ENCODE measurements around the gene CIAPIN1.

DNA sequence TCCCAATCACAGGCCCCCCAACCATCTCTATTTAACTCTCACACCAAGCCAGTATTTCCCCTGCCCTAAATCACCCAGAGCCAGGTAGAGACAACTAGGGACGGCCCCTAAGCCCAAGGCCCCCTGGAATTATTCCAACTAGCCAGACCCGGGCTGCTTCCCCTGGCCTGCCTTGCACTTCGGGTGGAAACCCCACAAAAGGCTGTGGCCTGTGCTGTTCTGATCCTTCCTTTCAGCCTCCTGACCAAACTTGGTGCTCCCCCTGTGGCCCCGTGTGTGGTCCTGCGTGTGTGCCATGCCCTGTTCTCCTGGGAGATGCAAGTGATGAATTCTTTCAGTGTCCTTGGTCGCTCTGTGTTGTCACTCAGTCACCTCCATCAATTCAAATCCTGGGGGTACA is 27.7 kb downstream of the CIAPIN1 start:
- TF ChIP-seq, protein P1, sequence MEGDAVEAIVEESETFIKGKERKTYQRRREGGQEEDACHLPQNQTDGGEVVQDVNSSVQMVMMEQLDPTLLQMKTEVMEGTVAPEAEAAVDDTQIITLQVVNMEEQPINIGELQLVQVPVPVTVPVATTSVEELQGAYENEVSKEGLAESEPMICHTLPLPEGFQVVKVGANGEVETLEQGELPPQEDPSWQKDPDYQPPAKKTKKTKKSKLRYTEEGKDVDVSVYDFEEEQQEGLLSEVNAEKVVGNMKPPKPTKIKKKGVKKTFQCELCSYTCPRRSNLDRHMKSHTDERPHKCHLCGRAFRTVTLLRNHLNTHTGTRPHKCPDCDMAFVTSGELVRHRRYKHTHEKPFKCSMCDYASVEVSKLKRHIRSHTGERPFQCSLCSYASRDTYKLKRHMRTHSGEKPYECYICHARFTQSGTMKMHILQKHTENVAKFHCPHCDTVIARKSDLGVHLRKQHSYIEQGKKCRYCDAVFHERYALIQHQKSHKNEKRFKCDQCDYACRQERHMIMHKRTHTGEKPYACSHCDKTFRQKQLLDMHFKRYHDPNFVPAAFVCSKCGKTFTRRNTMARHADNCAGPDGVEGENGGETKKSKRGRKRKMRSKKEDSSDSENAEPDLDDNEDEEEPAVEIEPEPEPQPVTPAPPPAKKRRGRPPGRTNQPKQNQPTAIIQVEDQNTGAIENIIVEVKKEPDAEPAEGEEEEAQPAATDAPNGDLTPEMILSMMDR (conservative IDR thresholded peaks at IDR 0.05; ENCODE audit: low read depth, low read length) = no peak
- TF ChIP-seq POLR2A (IDR thresholded peaks at IDR 0.05; ENCODE audit: low read depth, low read length) (no peak), MAFK (IDR thresholded peaks at IDR 0.05; ENCODE audit: low read depth, low read length) (no peak), RFX5 (IDR thresholded peaks at IDR 0.05; ENCODE audit: low read depth, low read length) (no peak), CHD1 (IDR thresholded peaks at IDR 0.05; ENCODE audit: low read depth, low read length) (no peak), MXI1 (IDR thresholded peaks at IDR 0.05; ENCODE audit: borderline replicate concordance, low read depth, low read length) (no peak), RAD21 (IDR thresholded peaks at IDR 0.05; ENCODE audit: low read length) (no peak), RCOR1 (IDR thresholded peaks at IDR 0.05; ENCODE audit: insufficient replicate concordance, low read length) (no peak), CEBPB (IDR thresholded peaks at IDR 0.05; ENCODE audit: low read depth, low read length) (no peak), MAZ (IDR thresholded peaks at IDR 0.05; ENCODE audit: borderline replicate concordance, low read depth, low read length) (no peak), FOS (IDR thresholded peaks at IDR 0.05; ENCODE audit: low read depth, low read length) (no peak)
